Fibroblast of skin of left quadriceps (primary cell): ENCODE results near the gene CRACDL.
A peak's percentile ranks its signal among the peaks of the same experiment; 100 is the strongest.

Experiments
- DNase-seq, 2 experiments: peaks; one replicate each; pipeline ENCODE4 v3.0.0-alpha.2; 2013; ENCODE audit warnings: low read depth in 2 of 2

Gene CRACDL

DNA sequence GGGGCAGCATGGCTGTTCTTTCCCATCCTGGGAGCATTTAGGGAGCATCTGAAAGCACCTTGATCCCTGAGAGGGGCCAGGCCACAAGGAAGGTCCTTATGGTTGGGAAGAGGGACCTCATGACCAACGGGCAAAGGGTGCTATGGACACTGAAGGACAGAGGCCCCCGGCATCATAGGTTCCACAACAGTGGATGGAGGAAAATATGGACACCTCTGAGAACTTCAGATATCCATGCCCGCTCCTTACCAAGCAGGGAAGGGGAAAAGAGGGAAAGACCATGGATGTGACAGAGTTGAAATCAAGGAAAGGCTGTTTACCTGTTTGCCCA lies 111.0 kb downstream of the CRACDL start:
- DNase-seq, result no peak

DNA sequence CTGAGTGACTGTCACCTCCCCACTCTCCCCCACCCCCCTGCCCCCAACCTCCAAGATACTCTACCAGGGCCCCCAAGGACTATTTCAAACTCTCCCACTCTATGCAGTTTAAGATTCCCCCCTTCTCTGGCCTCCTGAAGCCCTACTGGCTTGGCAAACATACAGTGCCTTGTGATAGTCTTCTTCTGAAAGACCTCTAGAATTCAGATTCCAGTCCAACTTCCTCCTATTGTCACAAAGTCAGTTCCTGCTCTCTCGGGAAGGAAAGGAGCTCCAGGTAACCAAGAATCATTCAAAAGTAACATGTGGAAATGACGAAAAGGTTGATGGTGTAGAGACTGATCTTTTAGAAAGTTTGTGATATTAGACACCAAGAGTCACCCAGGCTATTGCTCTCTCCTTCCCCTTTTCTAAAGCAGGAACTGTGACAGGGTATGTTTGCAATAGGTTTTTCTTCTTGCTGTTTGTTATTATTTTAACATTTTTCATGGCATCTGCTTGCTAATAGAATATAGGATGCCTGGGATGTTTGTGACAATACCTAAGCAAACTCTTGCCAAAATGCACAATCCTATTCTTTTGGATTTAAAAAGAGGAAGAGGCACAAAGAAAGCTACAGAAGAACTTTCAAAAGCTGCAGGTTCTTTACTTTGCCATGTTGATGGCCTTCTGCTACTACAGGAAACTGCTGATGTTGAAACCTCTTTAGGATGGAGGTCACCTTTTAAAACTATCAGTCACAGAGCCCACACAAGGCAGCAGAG lies 111.6 kb downstream of the CRACDL start:
- no peak for DNase-seq

DNA sequence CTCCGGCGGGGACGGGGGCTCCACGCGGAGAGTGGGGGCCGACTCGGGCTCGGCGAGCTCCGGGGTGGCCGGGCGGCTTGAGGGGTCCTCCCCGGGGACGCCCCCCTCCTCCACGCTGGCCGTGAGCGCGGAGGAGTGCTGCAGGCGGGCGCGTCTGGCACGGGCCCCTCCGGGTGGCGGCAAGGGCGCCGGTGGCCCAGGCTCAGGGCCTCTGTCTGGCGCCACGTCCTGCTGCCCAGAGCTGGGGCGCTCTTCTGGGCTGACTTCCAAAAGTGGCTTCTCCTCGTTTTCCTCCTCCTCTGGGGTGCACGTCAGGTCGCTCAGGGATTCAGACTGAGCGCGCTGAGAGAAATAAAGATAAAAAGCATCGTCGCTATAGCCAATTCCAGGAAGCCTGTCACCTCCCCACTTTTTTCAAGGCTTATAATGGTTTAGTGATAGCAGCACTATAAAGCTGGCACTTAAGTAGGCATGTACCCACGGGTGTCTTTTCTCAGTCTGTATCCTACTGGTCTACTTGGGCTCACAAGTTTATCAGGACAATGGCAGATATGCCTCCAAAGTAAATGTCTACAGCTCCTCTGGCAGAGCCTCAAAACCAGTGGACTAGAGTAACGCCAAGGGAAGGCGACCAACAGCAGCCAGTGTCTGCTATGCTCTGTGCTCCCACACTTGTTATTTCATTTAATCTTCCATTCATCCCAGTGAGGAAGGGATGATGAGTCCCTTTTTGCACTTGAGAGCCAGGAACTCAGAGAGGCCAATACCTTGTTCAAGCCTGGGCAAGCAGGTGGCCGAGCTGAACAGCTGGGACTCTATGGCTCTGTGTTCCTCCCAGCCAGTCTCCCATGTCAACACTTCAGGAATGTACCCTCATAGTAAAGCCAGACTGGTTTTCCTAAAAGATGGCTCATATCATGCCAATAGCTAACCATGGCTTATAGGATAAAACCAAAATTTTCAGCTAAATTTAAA lies 112.5 kb downstream of the CRACDL start:
- DNase-seq, result no peak

DNA sequence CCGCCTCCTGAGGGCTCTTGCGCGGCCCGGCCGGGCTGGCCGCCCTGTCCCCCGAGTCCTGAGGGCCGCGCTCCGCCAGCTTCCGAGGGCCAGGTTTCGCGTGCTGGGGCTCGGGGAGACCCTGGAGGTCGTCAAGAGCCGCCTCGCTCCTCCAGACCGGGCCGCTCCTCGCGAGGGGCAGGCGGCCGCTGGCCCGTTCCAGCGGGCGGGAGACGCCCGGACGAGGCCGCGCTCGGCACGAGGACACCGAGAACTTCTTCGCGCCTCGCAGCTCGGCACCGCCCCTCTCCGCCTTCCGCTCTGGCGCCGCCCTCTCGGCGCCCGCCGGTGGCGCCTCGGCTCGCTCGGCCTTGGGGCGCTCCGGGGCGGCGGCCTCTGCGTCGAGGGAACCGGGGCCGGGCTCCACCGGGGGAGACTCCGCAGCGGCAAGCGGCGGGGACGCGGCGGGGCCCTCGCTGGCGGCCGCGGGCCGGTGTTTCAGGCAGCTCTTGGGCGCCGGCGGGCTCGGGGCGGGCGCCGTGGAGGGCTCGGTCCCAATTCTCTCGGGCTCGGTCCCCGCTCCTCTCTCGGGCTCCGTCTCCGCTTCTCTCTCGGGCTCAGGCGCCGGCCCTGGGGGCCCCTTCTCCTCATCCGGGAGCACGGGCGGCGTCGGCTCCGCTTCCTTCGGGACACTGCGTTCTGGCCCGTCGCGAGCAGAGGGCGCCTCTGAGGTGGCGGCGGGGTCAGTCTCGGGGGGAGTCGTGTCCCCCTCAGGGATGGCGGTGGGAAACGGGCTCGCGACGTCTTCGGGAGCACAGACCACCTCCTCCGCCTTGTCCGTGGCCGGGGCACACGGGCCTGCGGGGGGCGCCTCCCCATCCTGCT lies 113.5 kb downstream of the CRACDL start:
- no peak for DNase-seq

DNA sequence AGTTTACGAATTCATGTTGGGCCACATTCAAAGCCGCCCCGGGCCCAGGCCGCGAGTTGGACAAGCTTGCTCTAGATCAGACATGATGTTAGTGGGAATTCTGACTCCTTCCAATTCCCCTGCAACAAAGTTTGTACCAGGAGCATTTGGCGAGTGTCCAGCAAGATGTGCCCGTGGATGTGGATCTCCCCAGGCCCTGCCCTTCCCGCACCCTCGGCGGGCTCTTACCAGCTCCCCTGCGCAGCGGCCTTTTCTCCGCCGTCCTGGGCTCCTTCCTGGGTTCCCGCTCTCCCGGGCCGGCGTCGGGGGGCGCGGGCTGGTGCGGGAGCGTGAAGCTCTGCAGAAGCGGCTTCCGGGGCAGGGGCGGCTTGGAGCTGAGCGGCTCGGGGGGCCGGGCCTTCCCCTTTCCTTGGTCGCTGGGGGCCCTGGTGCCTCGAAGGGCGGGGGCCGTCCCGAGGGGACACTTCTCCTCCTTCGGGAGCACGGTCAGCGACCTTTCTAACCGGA lies 114.3 kb downstream of the CRACDL start:
- DNase-seq, result no peak

DNA sequence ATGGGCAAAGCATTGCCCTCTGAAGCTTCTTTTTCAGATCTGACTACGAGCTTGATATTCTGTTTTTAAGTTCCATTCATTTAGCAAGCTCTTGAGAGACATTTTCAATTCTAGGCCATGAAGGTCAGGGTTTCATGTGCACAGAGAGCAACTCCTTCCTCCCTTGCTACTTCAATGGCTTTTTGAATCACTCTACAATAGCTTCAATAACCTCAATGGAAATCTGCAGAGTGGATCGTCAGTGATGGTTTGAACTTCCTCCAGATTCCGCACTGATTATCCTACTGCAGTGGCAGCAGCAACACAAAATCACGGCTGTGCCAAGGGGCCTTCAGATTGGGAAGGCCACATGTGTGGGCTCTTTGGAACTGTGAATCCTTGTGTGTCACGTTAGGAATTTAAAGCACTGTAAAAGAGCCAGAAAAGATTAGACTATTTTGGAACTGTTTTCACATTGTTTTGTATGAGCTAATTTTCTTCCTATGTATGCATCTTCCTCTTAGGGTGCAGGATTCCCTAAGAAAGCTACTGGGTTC lies 116.7 kb downstream of the CRACDL start:
- no peak for DNase-seq

DNA sequence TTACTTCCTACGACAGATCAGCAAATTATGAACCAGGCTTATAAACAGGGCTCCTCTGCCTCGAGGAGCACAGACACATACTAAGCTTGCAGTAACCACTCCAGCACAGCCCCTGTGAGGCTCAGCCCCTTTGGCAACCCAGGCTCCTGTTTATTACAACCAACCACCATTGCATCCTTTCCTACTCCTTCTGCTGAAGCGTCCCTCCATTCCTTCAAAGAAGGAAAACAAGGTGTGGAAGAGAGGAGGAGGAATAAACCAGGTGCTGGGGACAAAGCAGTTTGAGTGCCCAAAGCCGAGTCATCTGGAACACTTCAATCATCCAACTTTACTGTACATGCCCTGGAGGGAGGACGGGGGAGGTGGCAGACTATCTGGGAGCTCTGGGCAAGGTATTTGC lies 117.9 kb downstream of the CRACDL start:
- no peak for DNase-seq

DNA sequence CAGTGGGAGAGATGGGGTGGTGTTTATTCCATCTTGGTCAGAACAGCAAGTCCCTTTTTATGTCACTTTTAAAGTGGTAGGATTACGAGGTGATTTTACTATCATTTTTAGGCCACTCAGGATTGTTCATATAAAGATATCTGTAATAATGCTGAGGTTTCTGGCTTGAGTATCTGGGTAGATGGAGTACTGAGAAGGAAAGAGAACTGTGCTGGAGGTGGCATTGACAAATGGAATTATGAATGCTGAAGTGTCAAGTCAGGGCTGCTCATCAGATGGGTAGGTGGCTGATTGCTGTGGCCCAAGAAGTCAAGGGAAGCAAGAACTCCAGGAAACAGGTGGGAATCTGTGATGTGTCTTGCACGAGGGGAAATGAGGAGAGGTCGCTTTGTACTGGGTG lies 119.7 kb downstream of the CRACDL start:
- DNase-seq, result no peak

DNA sequence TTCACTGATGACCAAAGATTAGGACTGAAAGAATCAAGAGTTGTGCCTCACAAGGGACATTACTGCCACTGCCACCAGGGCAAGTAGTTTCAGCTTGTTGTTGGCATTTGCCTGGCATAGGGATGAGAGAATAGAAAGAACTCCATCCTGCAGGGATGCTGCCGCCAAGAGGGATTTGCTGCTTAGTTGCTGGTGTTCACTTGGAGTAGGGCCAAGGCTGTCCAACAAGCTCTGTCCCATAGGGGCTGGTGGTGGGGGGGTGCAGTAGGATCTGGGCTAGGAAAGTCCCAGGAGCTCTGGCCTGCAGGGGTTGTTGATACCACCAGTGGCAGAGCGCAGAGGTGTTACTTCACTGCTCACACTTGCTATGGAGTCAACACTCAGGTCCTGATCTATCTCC lies 120.2 kb downstream of the CRACDL start:
- DNase-seq, result no peak

DNA sequence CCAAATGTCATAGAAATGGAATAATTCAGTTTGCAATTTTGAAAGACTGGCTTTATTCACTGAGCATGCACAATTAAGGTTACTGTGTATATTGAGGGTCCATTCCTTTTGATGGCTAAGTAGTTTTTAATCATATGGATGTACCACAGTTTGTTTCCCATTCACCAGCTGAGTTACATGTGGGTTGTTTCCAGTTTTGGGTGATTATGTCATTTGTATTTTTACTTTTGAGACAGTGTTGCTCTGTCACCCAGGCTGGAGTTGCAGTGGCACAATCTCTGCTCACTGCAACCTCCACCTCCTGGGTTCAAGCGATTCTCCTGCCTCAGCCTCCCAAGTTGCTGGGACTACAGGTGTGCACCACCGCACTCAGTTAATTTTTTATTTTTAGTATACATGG lies 124.3 kb downstream of the CRACDL start:
- DNase-seq, result no peak

DNA sequence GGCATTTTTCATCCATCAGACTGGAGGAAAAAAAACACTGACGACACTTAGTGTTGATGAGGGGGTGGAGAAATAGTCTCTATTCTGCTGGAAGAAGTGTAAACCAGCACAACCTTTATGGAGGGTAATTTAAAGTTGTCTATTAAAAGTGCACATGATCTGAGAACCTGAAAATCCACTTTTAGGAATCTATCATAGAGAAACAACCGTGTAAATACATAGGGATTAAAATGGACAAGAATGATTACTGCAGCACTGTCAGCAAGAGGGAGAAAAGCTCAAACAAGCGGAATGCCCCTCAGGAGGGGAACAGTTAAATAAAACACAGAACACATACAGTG lies 125.5 kb downstream of the CRACDL start:
- no peak for DNase-seq

DNA sequence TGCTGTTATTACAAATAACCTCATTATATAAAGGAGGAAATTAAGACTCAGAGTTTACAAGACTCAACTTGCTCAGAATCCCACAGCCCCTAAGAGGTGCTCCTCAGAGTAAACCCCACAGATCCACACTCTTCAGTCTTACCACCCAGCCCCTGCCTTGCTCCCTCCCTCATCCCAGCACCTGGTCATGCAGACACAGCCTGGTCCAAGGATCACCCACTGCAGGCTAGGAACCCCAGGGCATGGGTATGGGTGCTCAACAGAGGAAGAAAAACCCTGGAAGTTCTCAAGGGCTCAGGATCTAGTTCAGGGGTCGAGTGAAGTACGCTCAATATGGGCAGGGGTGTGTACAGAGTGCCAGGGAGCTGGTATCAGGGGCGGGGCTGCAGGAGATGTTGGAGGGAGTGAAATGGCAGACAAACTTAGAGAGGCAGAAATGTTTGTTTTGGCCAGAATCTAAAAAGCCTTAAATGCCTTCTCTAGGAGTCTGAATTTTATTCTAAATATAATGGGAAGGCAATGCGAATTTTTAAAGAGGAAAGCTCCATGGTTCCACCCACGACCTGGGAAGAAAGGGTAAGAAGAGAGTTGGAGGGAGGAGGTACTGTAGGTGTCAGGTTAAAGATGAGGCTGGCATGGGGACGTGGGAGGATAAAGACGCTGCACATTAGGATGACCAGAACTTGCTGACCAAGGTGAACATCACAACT lies 126.0 kb downstream of the CRACDL start:
- no peak for DNase-seq

DNA sequence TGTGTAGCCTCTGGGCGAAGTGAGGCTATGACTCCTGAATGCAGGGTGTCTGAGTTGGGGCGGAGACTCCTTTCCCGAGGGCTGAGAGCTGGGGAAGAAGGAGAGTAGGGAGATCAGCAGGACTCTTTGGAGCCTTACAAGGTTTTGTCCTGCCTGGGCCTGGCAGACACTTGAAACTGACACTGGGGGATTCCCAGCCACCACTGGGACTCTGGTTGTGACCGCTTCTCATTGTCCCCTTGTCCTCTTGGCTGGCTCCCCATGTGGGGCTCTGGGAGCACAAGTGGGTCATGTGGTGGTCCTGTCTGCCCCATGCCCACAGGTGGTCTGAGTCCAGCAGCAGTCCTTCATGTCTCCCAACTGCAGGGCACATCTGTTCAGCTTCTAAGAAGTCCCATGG lies 126.9 kb downstream of the CRACDL start:
- no peak for DNase-seq

DNA sequence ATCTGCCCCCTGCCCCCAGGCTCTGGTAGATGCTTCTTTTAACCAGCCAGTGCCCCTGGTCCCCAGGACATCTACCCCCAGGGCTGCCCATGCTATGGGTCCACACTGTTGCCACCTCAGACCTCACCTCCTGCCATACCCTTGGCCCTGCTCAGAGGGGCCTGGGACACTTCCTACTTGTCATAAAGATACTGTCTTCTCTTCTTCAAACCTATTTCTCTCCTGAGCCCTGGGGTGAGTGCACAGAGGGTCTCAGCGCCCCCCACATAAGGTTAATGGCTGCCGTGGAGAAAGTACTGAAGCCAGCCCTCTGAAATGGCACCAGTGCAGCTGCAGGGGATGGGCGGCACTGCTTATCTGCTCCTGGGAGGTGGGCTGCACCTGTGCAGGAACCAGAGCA lies 127.5 kb downstream of the CRACDL start:
- no peak for DNase-seq

DNA sequence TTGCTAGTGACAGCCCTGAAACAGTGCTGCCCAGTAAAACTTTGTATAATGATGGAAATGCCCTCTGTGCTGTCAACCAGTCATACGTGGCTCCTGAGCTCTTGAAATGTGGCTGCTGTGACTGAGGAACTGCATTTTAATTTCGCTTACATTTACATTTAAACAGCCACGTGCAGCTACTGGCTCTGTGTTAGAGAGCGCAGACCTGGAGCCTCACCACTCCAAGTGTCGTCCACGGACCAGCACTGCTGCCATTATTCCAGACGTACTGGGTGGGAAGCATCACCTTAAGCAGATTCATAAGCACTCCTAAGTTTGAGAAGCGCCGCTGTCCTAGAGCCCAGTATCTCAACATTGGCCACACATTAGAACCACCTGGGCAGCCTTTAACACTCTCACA lies 128.1 kb downstream of the CRACDL start:
- DNase-seq, result no peak

DNA sequence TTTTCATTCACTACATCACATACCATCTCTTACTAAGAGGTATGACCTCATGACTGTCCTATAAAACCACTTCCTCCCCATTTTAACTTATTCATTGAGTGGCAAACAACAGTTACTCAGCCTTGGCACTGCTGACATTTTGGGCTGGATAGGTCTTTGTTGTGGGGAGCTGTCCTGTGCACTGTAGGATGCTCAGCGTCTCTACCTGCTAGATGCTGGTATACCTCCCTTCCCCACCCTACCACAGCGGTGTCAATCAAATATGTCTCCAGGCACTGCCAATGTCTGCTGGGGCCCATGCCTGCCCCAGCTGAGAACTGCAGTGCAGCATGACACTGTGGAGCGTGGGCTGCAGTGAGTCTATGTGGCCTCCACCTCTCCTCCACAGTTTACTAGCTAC lies 128.8 kb downstream of the CRACDL start:
- DNase-seq, result no peak

DNA sequence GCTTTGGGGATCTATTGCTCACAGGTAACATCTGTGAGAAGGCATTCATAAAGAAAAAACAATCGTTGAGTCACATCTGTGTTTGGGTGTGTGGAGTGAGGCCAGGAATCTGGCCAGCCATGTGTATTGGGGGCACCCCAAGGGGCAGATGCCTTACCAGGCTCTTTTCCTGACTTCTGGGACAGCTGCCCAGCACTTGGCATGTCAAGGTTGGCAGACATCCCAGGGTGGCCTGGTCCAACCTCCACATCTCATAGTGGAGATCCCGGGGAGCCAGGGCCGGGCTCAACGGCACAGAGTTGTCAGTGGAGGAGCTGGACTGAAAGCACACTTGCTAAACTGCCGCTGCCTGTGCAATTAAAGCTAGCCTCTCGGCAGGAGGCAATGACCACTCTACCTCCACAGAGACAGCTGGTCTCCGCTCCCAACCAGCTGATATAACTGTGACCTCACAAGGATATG lies 129.8 kb downstream of the CRACDL start:
- no peak for DNase-seq

DNA sequence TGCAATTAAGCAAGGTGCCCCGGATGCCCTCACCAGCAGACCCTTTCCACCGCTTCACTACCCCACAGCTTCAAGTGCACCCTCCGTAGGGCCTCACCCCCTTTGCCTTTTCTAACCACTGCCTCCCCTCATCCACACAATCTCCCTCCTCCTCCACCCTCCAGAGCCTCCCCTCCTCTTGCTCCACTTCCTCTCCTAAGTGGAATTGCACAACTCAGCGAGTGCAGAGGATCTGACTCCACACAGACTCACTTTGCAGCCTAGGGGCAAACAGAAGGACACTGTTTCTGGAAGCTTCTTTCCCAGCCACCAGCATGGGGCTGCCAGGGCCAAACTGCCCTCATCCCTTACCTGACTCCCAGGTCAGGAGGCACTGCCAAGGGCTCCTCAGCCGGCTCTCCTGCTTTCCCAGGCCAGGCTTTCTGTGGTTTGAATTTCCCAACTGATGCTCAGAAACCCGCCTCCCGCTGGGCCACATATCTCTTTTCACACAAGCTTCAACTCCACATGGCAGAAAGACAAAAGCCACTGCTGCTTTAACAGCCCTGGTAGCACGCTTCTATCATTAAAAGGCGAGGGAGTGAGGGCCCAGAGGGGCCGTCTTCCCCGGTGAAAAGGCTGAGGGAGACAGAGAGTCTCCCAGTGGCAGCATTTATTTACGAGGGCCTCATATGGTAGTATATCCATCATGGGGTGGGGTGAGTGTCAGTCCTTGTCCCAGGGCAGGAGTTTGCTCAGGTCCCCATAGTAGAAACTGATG lies 130.4 kb downstream of the CRACDL start:
- peak; percentile 16 to 20 for DNase-seq

DNA sequence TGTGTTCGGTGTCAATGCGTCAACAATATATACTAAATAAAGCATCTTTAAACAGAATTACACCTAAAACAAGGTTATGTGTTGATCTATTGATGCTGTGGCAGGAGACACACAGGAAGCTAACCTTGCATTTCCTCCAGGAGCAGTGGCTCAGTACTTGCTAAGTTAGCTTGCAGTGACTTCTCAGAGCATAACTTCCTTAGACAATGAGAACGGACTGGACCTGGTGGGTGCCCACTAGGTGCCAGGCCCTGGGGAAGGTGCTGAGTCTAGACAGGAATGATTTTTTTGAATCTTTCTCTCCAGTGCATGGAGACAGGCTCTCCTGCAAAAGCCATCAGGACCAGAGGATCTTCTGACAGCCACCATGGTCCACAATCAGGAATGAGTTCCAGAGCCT lies 131.3 kb downstream of the CRACDL start:
- DNase-seq, result no peak

DNA sequence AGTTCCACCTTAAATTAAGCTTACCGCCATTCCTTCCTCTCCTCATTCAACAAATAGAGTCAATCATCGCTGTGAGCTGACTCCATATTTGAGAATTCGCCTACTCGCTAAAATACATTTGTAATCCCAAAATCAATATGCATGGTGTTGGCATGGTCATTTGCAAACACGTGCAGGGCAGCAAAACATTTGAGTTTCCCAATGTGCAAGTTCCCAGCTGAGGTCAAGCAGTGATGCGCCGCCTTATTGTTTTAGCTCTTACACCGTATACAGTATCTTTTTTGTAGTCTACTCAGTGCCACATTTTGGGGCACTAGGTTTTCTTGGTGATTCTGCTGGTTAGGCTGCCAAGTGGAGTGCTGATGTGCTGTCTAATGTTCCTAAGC lies 131.8 kb downstream of the CRACDL start:
- no peak for DNase-seq
